Measurements from ENCODE around the gene GPR75. TPM values are rescaled to one million over a fixed set of nuclear protein-coding genes. Genes with fewer than 3 reads are reported as not detected.

The GPR75 gene
- polyA plus RNA-seq (ENCODE audit: insufficient read length in 10 of 10) = 1 to 10 TPM in 8 of 10 donors, under 1 TPM in 2; 0.82 to 3.3 (median 1.6) TPM
- long read RNA-seq, donor 1 = 0 reads
- long read RNA-seq, donor 2 = 0 reads
- long read RNA-seq, donor 3 = 0 reads
- long read RNA-seq, donor 4 = 0 reads
- long read RNA-seq, donor 5 = 0 reads
- long read RNA-seq, donor 6 = 0 reads
- long read RNA-seq, donor 7, partial matches to known transcripts = 0 of 1 reads
- long read RNA-seq, donor 7, other reads (novel, unspliced or antisense) = 0 of 1 reads
- long read RNA-seq, donor 8 = 0 reads
- long read RNA-seq, donor 9 = 0 reads

DNA sequence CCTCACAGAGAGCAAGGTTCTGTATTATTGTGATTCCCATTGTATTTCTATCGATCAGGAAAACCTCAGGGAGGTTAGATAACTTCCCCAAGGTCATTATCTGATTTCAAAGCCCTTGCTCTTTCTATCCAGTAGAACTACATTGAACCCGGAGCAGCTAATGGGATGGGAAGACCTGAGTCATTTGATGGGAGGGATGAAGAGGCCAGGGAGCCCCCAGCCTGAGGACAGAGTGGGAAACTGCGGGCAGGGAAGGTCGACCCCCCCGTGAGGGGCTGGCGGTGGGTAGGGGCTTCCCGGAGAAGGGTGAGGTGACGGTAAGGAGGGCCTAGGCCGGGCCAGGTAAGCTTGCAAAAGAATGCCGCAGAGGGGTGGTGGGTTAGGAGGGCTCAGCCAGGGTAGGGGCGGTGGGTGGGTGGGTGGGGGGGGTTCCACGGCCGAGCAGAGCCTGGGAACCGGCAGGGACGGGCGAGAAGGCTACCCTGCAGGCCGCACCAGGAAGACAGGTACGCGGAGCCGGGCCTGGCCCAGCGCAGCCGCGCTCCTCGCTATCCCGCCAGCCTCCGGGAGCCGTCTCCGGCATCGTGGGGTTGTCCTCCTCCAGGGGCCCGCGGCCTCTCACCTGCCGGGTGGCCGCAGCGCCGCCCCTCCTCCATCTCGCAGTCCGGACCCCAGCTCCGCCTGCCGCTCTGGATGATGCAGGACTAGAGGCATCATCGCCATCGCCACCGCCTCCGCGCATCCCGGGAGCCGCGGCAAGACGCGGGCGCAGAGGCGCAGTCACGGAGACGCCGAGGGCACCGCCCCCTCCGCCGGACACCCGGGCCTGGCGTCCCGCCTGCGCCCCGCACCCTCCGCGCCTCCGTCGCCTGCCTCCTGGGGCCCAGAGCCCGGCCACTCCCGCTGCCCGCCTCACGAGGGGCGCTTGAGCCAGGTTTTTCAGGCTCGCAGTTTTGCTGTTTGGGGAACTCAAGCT lies at the start of gene GPR75:
GPR75 (minus strand) TSS at position 762 of the 976 bp plus-strand sequence. CDS start 5,211 bp downstream, outside the sequence.
- DNase-seq = peak in 2 of 3 donors; percentile 11 to 52

DNA sequence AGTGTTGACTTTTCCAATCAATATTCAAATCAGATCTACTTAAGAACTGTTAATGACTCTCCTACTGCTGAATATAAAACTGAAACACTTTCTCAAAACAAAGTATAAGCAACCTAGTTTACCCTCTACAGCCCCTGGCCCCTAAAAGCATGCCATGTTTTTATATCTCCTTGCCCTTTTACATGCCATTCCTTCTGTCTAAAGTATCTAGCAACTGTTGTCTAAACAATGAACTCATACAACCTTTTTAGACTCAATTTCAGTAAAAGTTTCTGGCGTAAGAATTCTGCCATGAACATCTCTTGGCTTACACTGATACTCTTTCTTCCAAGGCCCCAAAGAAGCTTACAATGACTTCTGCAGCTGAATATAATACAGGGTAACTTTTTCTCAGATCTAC lies 47.8 kb upstream of the GPR75 start:
- DNase-seq = no peak

DNA sequence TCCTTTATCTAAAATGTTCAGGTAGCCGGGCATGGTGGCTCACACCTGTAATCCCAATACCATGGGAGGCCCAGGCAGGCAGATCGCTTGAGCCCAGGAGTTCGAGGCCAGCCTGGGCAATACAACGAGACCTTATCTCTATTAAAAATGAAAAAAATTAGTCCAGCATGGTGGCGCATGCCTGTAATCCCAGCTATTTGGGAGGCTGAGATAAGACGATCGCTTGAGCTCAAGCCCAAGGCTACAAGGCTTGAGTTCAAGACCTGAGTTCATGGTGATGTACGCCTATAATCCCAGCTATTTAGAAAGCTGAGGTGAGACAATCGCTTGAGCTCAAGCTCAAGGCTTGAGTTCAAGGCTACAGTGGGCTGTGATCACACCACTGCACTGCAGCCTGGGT lies 45.6 kb upstream of the GPR75 start:
- no peak for DNase-seq

DNA sequence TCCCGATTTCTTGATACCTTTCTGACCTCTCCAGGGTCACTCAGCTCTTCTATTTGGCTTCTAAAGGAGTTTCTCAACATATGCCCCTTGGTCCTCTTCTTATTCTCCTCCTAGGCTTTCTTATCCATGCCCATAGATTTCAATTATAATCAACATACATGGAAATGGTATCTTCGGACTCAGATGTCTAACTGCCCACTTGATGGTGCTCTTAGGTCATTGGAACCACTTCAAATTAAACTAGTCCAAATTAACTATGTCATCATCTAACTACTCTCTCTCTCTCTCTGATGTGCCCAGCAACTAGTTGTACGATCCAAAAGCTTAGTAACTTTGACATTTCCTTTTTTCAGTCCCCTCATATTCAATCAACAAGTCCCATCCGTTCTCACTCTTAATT lies 43.2 kb upstream of the GPR75 start:
- no peak for DNase-seq

DNA sequence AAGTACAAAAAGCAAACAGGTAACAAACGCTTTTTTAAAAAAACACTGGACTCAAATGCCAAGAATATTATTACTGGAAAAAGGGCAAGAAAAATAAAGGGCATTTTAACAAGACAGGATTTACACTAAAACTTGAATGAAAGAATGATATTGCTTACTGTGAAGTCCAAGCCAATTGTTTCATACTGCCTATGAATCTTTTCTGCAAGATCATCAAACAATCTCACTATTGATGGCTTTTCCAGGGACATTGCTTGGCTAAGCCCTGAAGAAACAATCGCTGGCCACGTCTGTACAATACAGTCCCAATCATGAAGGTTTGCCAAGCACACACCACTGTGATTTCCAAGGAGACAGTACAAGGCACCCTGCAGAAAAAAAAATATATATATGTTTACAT lies 41.4 kb upstream of the GPR75 start:
- DNase-seq = peak in 2 of 3 donors; percentile 4 to 5

DNA sequence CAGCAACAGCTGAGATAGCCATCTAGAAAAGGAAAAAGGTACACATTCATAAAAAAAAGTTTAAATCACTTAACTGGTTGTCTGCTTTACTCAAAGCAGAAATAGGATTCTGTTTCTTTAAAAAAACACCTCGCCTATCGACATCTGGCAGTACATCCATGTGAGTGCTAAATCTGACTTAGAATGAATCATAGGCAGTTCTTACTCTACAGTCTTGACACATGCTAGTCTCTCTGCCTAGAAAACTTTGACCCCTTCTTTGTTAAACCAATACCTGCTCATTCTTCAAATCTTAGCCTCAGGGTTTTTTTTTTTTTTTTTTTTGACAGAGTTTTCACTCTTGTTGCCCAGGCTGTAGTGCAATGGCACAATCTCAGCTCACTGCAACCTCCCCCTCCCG lies 37.1 kb upstream of the GPR75 start:
- DNase-seq = peak in 1 of 3 donors; percentile 8

DNA sequence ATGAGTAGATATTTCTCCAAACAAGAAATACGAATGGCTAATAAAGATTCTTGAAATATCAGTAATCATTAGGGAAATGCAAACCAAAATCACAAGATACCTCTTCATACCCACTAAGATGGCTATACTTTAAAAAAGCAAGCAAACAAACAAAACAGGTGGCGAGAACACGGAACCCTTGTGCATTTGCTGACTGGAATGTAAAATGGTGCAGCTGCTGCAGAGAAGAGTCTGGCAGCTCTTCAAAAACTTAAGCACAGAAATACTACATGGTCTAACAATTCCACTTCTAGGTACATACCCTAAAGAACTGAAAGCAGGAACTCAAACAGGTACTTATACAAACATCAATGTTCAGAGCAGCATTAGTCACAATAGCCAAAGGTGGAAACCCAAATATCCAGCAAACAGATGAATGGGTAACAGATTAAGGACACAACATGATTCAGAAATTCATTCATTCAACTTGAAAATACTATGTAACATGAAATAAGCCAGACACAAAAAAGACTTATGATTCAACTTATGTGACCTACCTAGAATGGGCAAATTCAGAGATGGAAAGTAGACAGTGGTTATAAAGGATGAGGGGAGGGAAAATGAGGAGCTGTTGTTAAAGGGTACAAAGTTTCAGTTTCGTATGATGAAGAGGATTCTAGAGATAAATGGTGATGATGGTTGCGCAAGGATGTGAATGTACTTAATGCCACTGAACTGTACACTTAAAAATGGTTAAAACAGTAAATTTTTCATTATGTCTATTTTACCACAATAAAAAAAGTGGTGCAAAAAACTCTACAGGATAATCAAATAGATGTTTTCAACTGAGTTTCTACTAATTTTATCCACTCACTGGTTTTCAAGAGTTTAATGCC lies 26.9 kb upstream of the GPR75 start:
- peak in 2 of 3 donors; percentile 11 to 13 for DNase-seq

DNA sequence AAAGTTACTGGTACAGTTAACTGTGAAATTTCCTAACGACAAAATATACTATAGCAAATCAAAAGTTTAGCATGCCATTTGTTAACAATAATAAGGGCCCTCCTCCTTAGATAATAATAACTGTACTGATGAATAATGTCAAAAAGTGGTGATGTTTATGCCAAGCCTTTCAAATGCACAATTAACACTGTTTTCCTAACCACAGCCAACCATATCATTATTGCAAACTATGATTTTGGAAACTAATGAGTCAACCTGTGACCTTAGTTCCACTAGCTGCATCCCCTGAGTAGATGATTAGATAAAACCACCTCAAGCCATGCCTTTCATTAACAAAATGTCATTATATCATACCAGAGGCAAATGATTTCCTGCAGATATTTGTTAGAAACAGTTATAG lies 25.1 kb upstream of the GPR75 start:
- no peak for DNase-seq

DNA sequence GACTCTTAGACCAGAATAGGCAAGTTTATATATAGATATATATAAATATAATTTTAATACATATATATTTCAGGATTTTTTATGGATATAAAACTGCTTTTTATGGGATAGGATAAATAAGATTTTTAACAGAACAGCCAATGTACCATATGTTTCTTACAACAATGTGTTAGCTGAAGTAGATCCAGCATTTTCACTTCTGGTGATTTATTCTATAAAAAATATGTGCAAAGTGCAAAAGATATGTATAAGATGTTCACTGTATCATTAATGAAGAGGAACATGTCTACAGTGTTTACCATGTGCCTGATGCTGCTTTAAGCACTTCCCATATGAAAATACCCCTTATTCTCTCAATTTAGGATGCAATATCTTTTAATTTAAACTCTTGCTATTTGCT lies 22.2 kb upstream of the GPR75 start:
- no peak for DNase-seq

DNA sequence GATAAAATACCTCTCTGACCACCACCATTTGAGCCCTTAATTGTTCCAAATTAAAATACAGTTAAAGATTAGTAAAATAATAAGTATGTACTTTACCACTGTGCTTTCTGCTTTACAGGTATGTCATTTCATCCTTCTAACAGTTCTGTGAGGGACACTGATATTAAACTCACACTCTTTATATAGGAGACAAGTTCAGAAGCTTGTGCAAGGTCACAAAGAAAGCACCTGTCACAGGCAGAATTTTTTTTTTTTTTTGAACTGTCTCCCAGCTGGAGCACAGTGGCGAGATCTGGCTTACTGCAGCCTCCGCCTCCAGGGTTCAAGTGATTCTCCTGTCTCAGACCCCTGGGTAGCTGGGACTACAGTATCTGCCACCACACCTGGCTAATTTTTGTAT lies 21.6 kb upstream of the GPR75 start:
- no peak for DNase-seq

DNA sequence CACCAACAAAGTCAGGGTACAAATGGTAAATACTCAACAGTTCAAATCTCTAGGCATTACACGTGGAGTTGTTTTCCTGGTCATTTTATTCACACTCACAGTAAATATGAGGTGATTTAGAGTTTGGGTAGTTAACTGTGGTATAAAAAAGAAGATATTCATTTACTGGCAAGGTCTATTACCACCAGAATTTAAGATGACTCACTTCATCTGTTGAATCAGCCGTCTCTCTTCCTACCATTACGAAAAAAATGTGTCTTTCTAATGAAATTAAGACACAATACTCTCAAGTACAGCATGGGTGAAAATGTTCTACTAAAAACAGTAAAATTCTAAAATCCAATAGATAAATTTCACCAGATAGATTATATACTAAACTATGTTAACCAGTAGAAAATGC lies 21.0 kb upstream of the GPR75 start:
- peak in 1 of 3 donors; percentile 33 for DNase-seq

DNA sequence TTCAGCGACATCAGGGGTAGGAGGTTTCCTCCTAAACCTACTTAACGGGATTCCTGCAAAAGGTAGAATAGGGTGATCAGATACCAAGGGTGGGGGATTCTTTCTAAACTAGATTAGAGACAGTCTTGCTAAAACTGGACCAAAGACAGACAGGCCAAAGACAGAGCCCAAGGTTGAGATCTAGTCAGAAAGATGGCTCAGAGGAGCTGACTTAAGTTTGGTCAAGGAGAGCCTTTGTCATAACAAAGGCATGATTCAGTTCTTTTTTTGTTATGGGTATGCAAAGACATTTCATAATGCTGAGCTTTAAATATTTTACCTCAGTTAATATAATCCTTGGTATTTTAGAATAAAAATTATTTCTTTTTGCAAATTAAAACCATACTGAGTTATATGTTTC lies 17.8 kb upstream of the GPR75 start:
- DNase-seq = no peak

DNA sequence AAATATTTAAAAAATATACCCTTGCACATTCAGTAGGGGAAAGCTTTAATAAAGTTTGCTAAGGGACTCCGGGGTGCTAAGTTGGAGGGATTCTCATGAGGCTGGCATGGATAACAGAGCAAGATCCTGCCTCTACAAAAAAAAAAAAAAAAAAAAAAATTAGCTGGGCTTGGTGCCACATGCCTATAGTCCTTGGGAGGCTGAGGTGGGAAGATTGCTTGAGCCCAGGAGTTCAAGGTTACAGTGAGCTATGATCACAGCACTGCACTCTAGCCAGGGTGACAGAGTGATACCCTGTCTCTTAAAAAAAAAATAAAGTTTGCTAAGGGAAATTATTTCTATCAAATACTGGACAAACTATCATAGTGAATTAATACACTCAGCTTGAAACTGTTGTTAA lies 17.3 kb upstream of the GPR75 start:
- no peak for DNase-seq

DNA sequence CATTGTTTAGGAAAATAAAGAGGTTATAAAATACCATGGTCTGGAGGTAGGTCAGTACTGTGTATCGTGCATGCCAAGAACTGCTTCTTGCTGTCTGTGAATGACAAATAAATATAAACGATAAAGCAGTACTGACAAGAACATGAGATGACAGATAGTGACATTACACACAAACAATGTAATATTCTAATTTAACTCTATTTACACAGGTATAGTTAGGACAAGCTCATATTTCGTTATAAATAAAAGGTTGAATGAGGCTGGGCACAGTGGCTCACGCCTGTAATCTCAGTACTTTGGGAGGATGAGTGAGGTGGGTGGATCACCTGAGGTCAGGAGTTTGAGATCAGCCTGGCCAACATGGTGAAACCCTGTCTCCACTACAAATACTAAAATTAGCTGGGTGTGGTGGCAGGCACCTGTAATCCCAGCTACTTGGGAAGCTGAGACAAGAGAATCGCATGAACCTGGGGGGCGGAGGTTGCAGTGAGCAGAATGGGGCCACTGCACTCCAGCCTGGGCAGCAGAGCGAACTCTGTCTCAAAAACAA lies 14.7 kb upstream of the GPR75 start:
- no peak for DNase-seq

DNA sequence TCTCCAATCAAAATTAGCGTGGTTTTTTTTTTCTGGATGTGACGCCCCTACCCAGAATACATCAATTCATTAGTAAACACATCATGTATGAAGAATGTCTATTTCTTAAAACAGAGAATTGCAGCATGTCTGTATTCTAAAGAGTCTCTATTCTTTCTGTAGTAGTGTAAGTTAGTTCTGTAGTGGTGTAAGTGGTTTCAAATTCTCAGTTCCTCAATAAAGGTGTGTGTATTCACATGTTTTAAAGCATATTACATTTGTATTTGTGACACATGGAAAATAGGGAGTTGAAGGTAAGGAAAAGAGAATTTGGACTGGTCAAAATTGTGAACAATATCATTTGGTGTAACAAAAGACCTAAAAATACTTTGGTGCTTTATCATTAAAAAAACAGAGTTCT lies 8.0 kb upstream of the GPR75 start:
- no peak for DNase-seq

DNA sequence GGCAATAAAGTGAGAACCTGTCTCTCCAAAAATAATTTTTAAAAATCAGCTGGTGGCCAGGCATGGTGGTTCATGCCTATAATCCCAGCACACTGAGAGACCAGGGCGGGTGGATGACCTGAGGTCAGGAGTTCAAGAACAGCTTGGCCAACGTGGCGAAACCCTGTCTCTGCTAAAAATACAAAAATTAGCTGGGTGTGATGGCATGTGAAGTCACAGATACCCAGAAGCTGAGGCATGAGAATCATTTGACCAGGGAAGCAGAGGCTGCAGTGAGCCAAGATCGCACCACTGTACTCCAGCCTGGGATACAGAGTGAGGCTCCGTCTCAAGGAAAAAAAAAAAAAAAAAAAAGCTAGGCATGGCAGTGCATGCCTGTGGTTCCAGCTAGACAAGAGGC lies 7.4 kb upstream of the GPR75 start:
- no peak for DNase-seq

DNA sequence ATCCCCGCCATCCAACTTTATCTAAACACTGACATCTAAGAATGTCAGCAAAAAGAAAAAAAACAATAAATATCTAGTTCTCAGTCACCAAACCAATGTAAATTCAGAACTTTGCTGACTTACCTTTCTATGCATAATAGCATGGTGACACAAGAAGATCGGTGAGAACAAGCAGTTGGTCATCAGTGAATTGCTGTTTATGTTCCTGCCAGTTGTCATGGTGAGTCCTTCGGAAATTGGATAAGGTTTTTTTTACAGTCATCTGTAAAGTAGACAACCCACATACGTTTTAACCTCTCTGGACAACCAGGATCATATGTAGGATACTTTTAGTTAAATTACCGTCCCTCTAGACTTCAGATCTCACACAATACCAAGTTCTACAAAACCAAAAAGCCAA lies 6.2 kb upstream of the GPR75 start:
- DNase-seq = no peak

DNA sequence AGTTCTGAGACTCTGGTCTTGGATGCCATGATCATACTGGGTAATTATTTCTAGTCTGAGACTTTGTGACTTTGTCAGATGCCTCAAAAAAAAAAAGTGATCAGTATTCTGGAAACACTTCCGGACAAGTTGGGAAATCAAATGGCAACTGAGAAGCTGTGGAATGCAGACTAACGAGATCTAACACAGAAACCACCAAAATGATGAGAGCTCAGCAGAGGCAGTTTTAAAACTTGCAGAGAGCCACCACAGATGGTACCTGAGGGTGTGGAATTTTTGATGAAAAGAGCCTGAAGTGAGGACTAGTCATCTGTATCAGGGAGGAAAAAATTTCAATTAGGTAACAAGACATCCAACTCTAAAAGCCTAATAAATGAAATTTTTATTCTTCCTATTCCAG lies 5.5 kb upstream of the GPR75 start:
- DNase-seq = no peak

DNA sequence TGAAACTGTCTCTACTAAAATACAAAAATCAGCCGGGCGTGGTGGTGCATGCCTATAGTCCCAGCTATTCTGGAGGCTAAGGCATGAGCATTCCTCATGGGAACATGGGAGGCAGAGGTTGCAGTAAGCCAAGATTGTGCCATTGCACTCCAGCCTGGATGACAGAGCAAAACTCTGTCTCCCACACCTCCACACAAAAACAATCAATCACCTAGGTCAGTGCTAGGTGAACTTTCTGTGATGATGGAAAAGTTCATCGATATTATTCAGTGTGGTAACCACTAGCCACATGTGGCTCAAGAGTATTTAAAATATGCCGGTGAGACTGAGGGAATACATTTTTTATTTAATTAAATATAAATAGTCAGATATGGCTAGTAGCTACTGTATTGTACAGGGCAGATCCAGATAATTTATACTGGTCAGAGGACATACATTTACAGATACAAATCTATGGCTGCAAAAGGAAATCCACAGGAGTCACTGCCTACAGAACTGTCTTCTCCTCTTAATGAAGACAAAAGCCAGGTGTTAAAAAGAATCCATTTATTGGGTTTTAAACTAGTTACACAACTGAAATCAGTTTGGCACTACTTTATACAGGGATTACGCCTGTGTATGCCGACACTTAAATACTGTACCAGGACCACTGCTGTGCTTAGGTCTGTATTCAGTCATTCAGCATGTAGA lies 3.9 kb upstream of the GPR75 start:
- DNase-seq = no peak

DNA sequence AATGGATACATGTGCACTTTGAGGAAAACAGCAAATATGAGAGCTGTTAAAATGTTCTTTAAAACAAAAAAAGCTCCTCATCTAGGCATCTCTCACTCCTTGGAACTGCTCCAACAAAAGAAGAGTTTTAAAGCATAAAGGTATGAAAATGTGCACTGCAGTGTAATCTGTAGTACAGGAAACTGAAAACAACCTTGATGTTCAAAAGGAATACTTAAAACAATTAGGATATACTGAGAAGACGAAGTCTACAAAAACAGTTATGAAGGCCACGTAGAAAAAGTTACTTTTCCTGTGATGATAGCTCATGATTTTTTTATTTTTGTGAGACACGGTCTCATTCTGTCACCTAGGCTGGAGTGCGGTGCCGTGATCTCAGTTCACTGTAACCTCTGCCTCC lies 2.1 kb upstream of the GPR75 start:
- no peak for DNase-seq

DNA sequence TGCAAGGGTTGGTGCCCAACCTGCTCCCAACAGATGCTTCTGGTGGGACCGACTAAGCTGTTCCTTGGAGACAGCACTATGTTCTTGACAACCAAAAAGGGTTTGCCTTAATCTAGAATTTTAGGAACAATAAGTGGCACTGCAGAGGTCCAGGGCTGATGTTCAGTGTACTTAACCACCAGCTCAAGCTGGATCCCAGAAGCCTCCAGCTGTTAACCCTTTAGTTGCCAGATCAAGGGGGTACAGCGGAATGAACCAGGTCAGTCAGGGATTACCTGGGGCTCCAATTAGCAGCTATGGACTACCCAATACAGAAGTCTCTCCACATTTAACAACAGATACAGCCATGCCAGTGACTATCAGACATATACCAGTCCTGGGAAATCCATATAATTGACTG lies 3.5 kb downstream of the GPR75 start:
- no peak for DNase-seq
